Nephron (organoid): Measurements from ENCODE around the gene CTSE.
A peak's percentile ranks its signal among the peaks of the same experiment; 100 is the strongest.
"Not testable (repeated sequence)": the region's sequence is repeated elsewhere in the genome, so short reads cannot be mapped to it uniquely, and the experiment has no call there.

Experiments used
- H3K27ac Mint-ChIP-seq, 3 experiments: 2 replicates each; pipeline ENCODE4 v1.8.0; 2020; ENCODE audit warnings: mixed read lengths in 3 of 3, mild to moderate bottlenecking in 2 of 3, moderate library complexity in 1 of 3
- H3K27me3 Mint-ChIP-seq: 2 replicates; pipeline ENCODE4 v1.8.0; 2021; ENCODE audit warnings: low read depth, mild to moderate bottlenecking, moderate library complexity, mixed read lengths
- H3K36me3 Mint-ChIP-seq: 2 replicates; pipeline ENCODE4 v1.8.0; 2020; ENCODE audit warnings: low read depth, mixed read lengths
- H3K4me1 Mint-ChIP-seq: 2 replicates; pipeline ENCODE4 v1.8.0; 2020; ENCODE audit warnings: mixed read lengths
- H3K4me3 Mint-ChIP-seq, 3 experiments: 2 replicates each; pipeline ENCODE4 v1.8.0; 2020; ENCODE audit warnings: mild to moderate bottlenecking in 3 of 3, mixed read lengths in 3 of 3, moderate library complexity in 2 of 3
- H3K9me3 Mint-ChIP-seq: 2 replicates; pipeline ENCODE4 v1.8.0; 2020; ENCODE audit warnings: mixed read lengths
- CTCF ChIP-seq, 3 experiments: fragments of 200-600 bp; sonication (generic); IDR thresholded peaks; one replicate each; pipeline ENCODE4 v1.5.0; 2021; ENCODE audit warnings: antibody characterized with exemption in 3 of 3; ENCODE audit not compliant: unreplicated experiment in 3 of 3

The CTSE gene

GRCh38 chr1:206055069-206055625, 31.5 kb upstream of the CTSE start:
- H3K4me3 Mint-ChIP-seq, H3K27ac Mint-ChIP-seq, H3K36me3 Mint-ChIP-seq, H3K4me1 Mint-ChIP-seq, H3K9me3 Mint-ChIP-seq: not testable (repeated sequence)
- H3K27me3 Mint-ChIP-seq: peaks cover 13% of the 10 kb centered on the region

GRCh38 chr1:206053616-206054015, 29.9 kb upstream of the CTSE start:
- H3K27ac Mint-ChIP-seq: peak overlapping the region; percentile 3 to 73 (median 26)
- H3K36me3 Mint-ChIP-seq, H3K9me3 Mint-ChIP-seq, H3K4me1 Mint-ChIP-seq: not testable (repeated sequence)
- H3K27me3 Mint-ChIP-seq: peaks cover 13% of the 10 kb centered on the region
- H3K4me3 Mint-ChIP-seq: peak overlapping the region in 1 of 3 experiments; percentile 41

GRCh38 chr1:206052919-206053610, 29.4 kb upstream of the CTSE start, which contains the start of gene RHEX:
RHEX (plus strand) TSS chr1:206053173; CDS start chr1:206097829, 44,656 bp downstream.
- H3K9me3 Mint-ChIP-seq, H3K36me3 Mint-ChIP-seq, H3K4me1 Mint-ChIP-seq: not testable (repeated sequence)
- peak within 1 kb of the TSS in 2 of 3 experiments; percentile 21 to 41 for H3K4me3 Mint-ChIP-seq
- peaks cover 16% of the 10 kb centered on the region for H3K27me3 Mint-ChIP-seq
- peak within 1 kb of the TSS; percentile 3 to 82 (median 73) for H3K27ac Mint-ChIP-seq

GRCh38 chr1:206052231-206052865, 28.7 kb upstream of the CTSE start:
- not testable (repeated sequence) for H3K36me3 Mint-ChIP-seq, H3K4me1 Mint-ChIP-seq, H3K9me3 Mint-ChIP-seq
- peak overlapping the region in 1 of 3 experiments; percentile 41 for H3K4me3 Mint-ChIP-seq
- peaks cover 16% of the 10 kb centered on the region for H3K27me3 Mint-ChIP-seq
- peak overlapping the region; percentile 3 to 82 (median 73) for H3K27ac Mint-ChIP-seq

- no peak for TF ChIP-seq CTCF (IDR thresholded peaks at IDR 0.05; ENCODE audit: unreplicated experiment in 3 of 3)
- Mint-ChIP-seq H3K4me1 (no peaks in the 10 kb centered on the region), H3K27me3 (peaks cover 16% of the 10 kb centered on the region), H3K9me3 (no peaks in the 10 kb centered on the region), H3K4me3 (no peak overlapping the region), H3K36me3 (peaks cover 4% of the 10 kb centered on the region), H3K27ac (peak overlapping the region in 1 of 3 experiments; percentile 14)
Measured at GRCh38 chr1:206050655-206051235, 27.1 kb upstream of the CTSE start.

GRCh38 chr1:206049919-206050600, 26.4 kb upstream of the CTSE start:
- H3K36me3 Mint-ChIP-seq: peaks cover 4% of the 10 kb centered on the region
- H3K9me3 Mint-ChIP-seq: no peaks in the 10 kb centered on the region
- TF ChIP-seq CTCF (IDR thresholded peaks at IDR 0.05; ENCODE audit: unreplicated experiment in 3 of 3): no peak
- H3K4me1 Mint-ChIP-seq: no peaks in the 10 kb centered on the region
- no peak overlapping the region for H3K27ac Mint-ChIP-seq
- H3K27me3 Mint-ChIP-seq: peaks cover 16% of the 10 kb centered on the region
- H3K4me3 Mint-ChIP-seq: no peak overlapping the region

GRCh38 chr1:206049293-206049692, 25.6 kb upstream of the CTSE start:
- H3K27ac Mint-ChIP-seq: no peak overlapping the region
- H3K36me3 Mint-ChIP-seq: peaks cover 4% of the 10 kb centered on the region
- H3K9me3 Mint-ChIP-seq: no peaks in the 10 kb centered on the region
- H3K4me1 Mint-ChIP-seq: no peaks in the 10 kb centered on the region
- H3K4me3 Mint-ChIP-seq: no peak overlapping the region
- no peak for TF ChIP-seq CTCF (IDR thresholded peaks at IDR 0.05; ENCODE audit: unreplicated experiment in 3 of 3)
- H3K27me3 Mint-ChIP-seq: peaks cover 16% of the 10 kb centered on the region
